Stimulated activated CD8-positive, alpha-beta memory T cell treated with anti-CD3 and anti-CD28 coated beads, Interleukin-4, amount 100 ng/mL, for 4 hours (primary cell): ENCODE data around the gene EXOC7.
A peak's percentile ranks its signal among the peaks of the same experiment; 100 is the strongest.

Experiments used
- DNase-seq, 2 donors: peaks; one replicate each; pipeline ENCODE4 v3.0.0-alpha.2; 2020; ENCODE audit warnings: low read depth in 2 of 2, low spot score in 1 of 2

EXOC7 gene

GRCh38 chr17:76103274-76104139, at the start of gene EXOC7:
TSS of gene EXOC7 (minus strand) at chr17:76103787. CDS start at chr17:76103692, 95 bp downstream.
- DNase-seq = peak; percentile 81 to 89

- DNase-seq = no peak
Observed at GRCh38 chr17:76153202-76153601, 49.6 kb upstream of the EXOC7 start.

GRCh38 chr17:76152591-76152990, 49.0 kb upstream of the EXOC7 start:
- no peak for DNase-seq

- no peak for DNase-seq
Observed at GRCh38 chr17:76151896-76152454, 48.4 kb upstream of the EXOC7 start.

GRCh38 chr17:76150712-76151622, 47.4 kb upstream of the EXOC7 start:
- DNase-seq = no peak

- no peak for DNase-seq
Observed at GRCh38 chr17:76149214-76149613, 45.6 kb upstream of the EXOC7 start.

- no peak for DNase-seq
Observed at GRCh38 chr17:76148015-76148326, 44.4 kb upstream of the EXOC7 start.

GRCh38 chr17:76147211-76148014, 43.8 kb upstream of the EXOC7 start:
- no peak for DNase-seq

- no peak for DNase-seq
Observed at GRCh38 chr17:76146053-76146851, 42.7 kb upstream of the EXOC7 start.

- peak in 1 of 2 donors; percentile 16 for DNase-seq
Observed at GRCh38 chr17:76145231-76146052, 41.9 kb upstream of the EXOC7 start.

GRCh38 chr17:76142585-76143041, 39.0 kb upstream of the EXOC7 start:
- DNase-seq = no peak

GRCh38 chr17:76142039-76142584, 38.5 kb upstream of the EXOC7 start:
- no peak for DNase-seq

- DNase-seq = peak; percentile 70 to 76
Observed at GRCh38 chr17:76141212-76142038, 37.8 kb upstream of the EXOC7 start, which contains the start of gene FOXJ1. TSS of gene FOXJ1 (minus strand) at chr17:76141245. CDS start at chr17:76140395, 850 bp downstream.

GRCh38 chr17:76140661-76141211, 37.1 kb upstream of the EXOC7 start:
- DNase-seq = no peak

- peak in 1 of 2 donors; percentile 44 for DNase-seq
Observed at GRCh38 chr17:76139801-76140660, 36.4 kb upstream of the EXOC7 start.

GRCh38 chr17:76138896-76139752, 35.5 kb upstream of the EXOC7 start:
- no peak for DNase-seq
